Body of pancreas (tissue), 4 donors: ENCODE data around the gene RASSF6.

Experiments
- CTCF ChIP-seq, 7 experiments: fragments of 450-650 bp in 4 of 7; fragments of 200-600 bp in 3 of 7; sonication (generic) in 3 of 7; IDR thresholded peaks; one replicate each; pipeline ENCODE4 v1.5.1; 2016 to 2019; ENCODE audit warnings: antibody characterized with exemption in 7 of 7
- POLR2A ChIP-seq, 3 donors: fragments of 450-650 bp; IDR thresholded peaks; one replicate each; pipeline ENCODE4 v1.6.1; 2016; ENCODE audit warnings: antibody characterized with exemption in 3 of 3, mild to moderate bottlenecking in 2 of 3

GRCh38 chr4:73525611-73526010 lies 94.6 kb downstream of the RASSF6 start:
- TF ChIP-seq POLR2A (IDR thresholded peaks at IDR 0.05), result no peak
- no peak for TF ChIP-seq CTCF (IDR thresholded peaks at IDR 0.05)
